ENCODE results near the gene C2orf49. TPM values are rescaled to one million over a fixed set of nuclear protein-coding genes. Genes with fewer than 3 reads are reported as not detected.

The C2orf49 gene
- total RNA-seq, 4 donors from 2014 or later: 6.8 to 83.3 (median 18.0) TPM

- H3K4me3 ChIP-seq: no peak overlapping the region
- no peaks in the 10 kb centered on the region for H3K4me1 ChIP-seq
- H3K9me3 ChIP-seq: no peaks in the 10 kb centered on the region
- peaks cover 0 to 27% (median 0%) of the 10 kb centered on the region in 3 donors for H3K36me3 ChIP-seq
- DNase-seq: no peak
- TF ChIP-seq CTCF (IDR thresholded peaks at IDR 0.05): no peak
- TF ChIP-seq POLR2A (IDR thresholded peaks at IDR 0.05): no peak
- H3K27me3 ChIP-seq: no peaks in the 10 kb centered on the region
- no peak overlapping the region for H3K27ac ChIP-seq
Measured at GRCh38 chr2:105299290-105299689, 38.0 kb upstream of the C2orf49 start.

- H3K27me3 ChIP-seq: no peaks in the 10 kb centered on the region
- H3K4me3 ChIP-seq: no peak overlapping the region
- no peak for TF ChIP-seq CTCF (IDR thresholded peaks at IDR 0.05)
- TF ChIP-seq POLR2A (IDR thresholded peaks at IDR 0.05): no peak
- H3K4me1 ChIP-seq: no peaks in the 10 kb centered on the region
- no peaks in the 10 kb centered on the region for H3K9me3 ChIP-seq
- H3K27ac ChIP-seq: no peak overlapping the region
- peaks cover 0 to 19% (median 0%) of the 10 kb centered on the region in 3 donors for H3K36me3 ChIP-seq
- DNase-seq: no peak
Measured at GRCh38 chr2:105301646-105302045, 35.7 kb upstream of the C2orf49 start.

GRCh38 chr2:105307146-105307545, 30.2 kb upstream of the C2orf49 start:
- no peak for DNase-seq
- TF ChIP-seq CTCF (IDR thresholded peaks at IDR 0.05): no peak
- TF ChIP-seq POLR2A (IDR thresholded peaks at IDR 0.05): no peak
- no peaks in the 10 kb centered on the region for H3K9me3 ChIP-seq
- H3K4me3 ChIP-seq: no peak overlapping the region
- peaks cover 0 to 13% (median 0%) of the 10 kb centered on the region in 3 donors for H3K36me3 ChIP-seq
- H3K4me1 ChIP-seq: no peaks in the 10 kb centered on the region
- H3K27ac ChIP-seq: no peak overlapping the region
- H3K27me3 ChIP-seq: no peaks in the 10 kb centered on the region

GRCh38 chr2:105307550-105307949, 29.8 kb upstream of the C2orf49 start:
- TF ChIP-seq POLR2A (IDR thresholded peaks at IDR 0.05): no peak
- no peak for TF ChIP-seq CTCF (IDR thresholded peaks at IDR 0.05)
- Histone ChIP-seq H3K9me3 (no peaks in the 10 kb centered on the region), H3K27me3 (no peaks in the 10 kb centered on the region), H3K27ac (no peak overlapping the region), H3K4me1 (no peaks in the 10 kb centered on the region), H3K36me3 (peaks cover 0 to 13% (median 0%) of the 10 kb centered on the region in 3 donors), H3K4me3 (no peak overlapping the region)
- no peak for DNase-seq

- no peaks in the 10 kb centered on the region for H3K4me1 ChIP-seq
Measured at GRCh38 chr2:105307962-105308361, 29.4 kb upstream of the C2orf49 start.

GRCh38 chr2:105308382-105309146, 28.8 kb upstream of the C2orf49 start:
- H3K4me3 ChIP-seq: no peak overlapping the region
- no peaks in the 10 kb centered on the region for H3K9me3 ChIP-seq

More at GRCh38 chr2:105307962-105308361, 29.4 kb upstream of the C2orf49 start:
- Histone ChIP-seq H3K9me3 (no peaks in the 10 kb centered on the region), H3K27ac (no peak overlapping the region), H3K27me3 (no peaks in the 10 kb centered on the region), H3K4me3 (no peak overlapping the region), H3K36me3 (peaks cover 0 to 13% (median 0%) of the 10 kb centered on the region in 3 donors)
- TF ChIP-seq POLR2A (IDR thresholded peaks at IDR 0.05): no peak
- DNase-seq: no peak

More at GRCh38 chr2:105308382-105309146, 28.8 kb upstream of the C2orf49 start:
- Histone ChIP-seq H3K4me1 (no peaks in the 10 kb centered on the region), H3K27ac (no peak overlapping the region), H3K27me3 (no peaks in the 10 kb centered on the region), H3K36me3 (peaks cover 0 to 13% (median 0%) of the 10 kb centered on the region in 3 donors)
- no peak for DNase-seq
- TF ChIP-seq CTCF (IDR thresholded peaks at IDR 0.05) (no peak), POLR2A (IDR thresholded peaks at IDR 0.05) (no peak)
